ENCODE measurements around the gene DZIP1. TPM values are rescaled to one million over a fixed set of nuclear protein-coding genes. Genes with fewer than 3 reads are reported as not detected.
"Not testable (repeated sequence)": the region's sequence is repeated elsewhere in the genome, so short reads cannot be mapped to it uniquely, and the experiment has no call there.

DZIP1 gene, protein sequence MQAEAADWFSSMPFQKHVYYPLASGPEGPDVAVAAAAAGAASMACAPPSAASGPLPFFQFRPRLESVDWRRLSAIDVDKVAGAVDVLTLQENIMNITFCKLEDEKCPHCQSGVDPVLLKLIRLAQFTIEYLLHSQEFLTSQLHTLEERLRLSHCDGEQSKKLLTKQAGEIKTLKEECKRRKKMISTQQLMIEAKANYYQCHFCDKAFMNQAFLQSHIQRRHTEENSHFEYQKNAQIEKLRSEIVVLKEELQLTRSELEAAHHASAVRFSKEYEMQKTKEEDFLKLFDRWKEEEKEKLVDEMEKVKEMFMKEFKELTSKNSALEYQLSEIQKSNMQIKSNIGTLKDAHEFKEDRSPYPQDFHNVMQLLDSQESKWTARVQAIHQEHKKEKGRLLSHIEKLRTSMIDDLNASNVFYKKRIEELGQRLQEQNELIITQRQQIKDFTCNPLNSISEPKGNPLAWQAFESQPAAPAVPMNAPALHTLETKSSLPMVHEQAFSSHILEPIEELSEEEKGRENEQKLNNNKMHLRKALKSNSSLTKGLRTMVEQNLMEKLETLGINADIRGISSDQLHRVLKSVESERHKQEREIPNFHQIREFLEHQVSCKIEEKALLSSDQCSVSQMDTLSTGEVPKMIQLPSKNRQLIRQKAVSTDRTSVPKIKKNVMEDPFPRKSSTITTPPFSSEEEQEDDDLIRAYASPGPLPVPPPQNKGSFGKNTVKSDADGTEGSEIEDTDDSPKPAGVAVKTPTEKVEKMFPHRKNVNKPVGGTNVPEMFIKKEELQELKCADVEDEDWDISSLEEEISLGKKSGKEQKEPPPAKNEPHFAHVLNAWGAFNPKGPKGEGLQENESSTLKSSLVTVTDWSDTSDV
- polyA plus RNA-seq (2011; rRNA removed) = 11.4 and 15.7 TPM in 2 replicates
- polyA minus RNA-seq (2011; rRNA and poly(A)+ RNA removed) = 13.8 and 15.5 TPM in 2 replicates

DNA sequence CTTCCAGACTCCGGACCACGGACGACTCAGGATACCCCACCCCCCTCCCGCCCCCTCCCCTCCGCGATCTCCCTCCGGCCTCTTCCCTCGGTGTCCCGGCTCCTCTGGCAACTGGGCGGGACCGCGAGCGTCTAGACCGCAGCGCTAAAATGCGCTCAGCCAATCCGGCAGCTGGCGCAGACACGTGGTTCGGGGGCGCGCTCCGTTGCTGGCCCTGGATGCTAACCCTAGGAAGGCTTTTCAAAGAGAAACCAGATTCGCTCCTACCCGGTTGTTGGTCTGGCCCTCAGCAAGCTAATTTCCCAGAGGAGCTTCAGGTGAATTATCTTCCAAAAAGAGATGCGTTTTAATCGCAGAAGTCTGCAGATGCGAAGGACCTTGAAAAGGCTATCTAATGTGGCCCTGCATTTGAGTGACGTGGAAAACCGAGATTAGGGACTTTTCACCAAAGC, at the start of gene DZIP1:
TSS of gene DZIP1 (minus strand) at position 106 of the 452 bp plus-strand sequence. CDS start 2,677 bp downstream, outside the sequence.
- TF ChIP-seq, protein P1, sequence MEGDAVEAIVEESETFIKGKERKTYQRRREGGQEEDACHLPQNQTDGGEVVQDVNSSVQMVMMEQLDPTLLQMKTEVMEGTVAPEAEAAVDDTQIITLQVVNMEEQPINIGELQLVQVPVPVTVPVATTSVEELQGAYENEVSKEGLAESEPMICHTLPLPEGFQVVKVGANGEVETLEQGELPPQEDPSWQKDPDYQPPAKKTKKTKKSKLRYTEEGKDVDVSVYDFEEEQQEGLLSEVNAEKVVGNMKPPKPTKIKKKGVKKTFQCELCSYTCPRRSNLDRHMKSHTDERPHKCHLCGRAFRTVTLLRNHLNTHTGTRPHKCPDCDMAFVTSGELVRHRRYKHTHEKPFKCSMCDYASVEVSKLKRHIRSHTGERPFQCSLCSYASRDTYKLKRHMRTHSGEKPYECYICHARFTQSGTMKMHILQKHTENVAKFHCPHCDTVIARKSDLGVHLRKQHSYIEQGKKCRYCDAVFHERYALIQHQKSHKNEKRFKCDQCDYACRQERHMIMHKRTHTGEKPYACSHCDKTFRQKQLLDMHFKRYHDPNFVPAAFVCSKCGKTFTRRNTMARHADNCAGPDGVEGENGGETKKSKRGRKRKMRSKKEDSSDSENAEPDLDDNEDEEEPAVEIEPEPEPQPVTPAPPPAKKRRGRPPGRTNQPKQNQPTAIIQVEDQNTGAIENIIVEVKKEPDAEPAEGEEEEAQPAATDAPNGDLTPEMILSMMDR (IDR thresholded peaks at IDR 0.05; ENCODE audit: insufficient read depth, low read depth, low read length) = no peak
- CTCF ChIA-PET = interaction anchor here (0.6 to 2.8 kb wide), 5 partner anchors 21 to 190 kb away, joined by 3 to 11 read pairs (median 4); no protein-coding TSS in a partner anchor

DNA sequence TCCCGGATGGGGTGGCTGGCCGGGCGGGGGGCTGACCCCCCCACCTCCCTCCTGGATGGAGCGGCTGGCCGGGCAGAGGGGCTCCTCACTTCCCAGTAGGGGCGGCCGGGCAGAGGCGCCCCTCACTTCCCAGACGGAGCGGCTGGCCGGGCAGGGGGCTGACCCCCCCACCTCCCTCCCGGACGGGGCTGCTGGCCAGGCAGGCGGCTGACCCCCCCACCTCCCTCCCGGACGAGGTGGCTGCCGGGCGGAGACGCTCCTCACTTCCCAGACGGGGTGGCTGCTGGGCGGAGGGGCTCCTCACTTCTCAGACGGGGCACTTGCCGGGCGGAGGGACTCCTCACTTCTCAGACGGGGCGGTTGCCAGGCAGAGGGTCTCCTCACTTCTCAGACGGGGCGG, 46.5 kb upstream of the DZIP1 start:
- H3K27me3 ChIP-seq (ENCODE audit: control insufficient read depth, insufficient read depth, low read length); CTCF ChIA-PET; POLR2A ChIA-PET; H3K4me3 ChIP-seq (ENCODE audit: low read depth, low read length); H3K36me3 ChIP-seq (ENCODE audit: control insufficient read depth, insufficient read depth, low read length); DNase-seq (ENCODE audit: low read depth): not testable (repeated sequence)

More for the DNA sequence above, at the start of gene DZIP1:
- no peaks in the 10 kb centered on the region; the same call in 1 of the 2 replicates for H3K36me3 ChIP-seq (ENCODE audit: control insufficient read depth, insufficient read depth, low read length)
- no peaks in the 10 kb centered on the region for H3K27me3 ChIP-seq (ENCODE audit: control insufficient read depth, insufficient read depth, low read length)
- DNase-seq (ENCODE audit: low read depth) = no peak
- H3K4me3 ChIP-seq (ENCODE audit: low read depth, low read length) = peak within 1 kb of the TSS; percentile 64
- POLR2A ChIA-PET = interaction anchor here (0.7 kb wide), 1 partner anchor 13 kb away, joined by 7 read pairs; no protein-coding TSS in a partner anchor

DNA sequence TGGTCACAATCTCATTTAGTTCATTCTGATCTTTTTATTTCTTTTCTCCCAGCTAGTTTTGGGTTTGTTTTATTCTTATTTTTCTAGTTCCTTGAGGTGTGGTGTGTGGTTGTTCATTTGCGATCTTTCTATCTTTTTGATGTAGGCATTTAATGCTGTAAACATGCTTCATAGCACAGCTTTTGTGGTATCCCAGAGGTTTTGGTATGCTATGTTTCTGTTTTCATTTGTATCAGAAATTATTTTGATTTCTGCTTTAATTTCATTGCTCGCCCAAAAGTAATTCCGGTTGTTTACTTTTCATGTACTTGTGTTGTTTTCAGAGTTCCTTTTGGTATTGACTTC, 45.0 kb upstream of the DZIP1 start:
- TF ChIP-seq, protein P1 (IDR thresholded peaks at IDR 0.05; ENCODE audit: insufficient read depth, low read depth, low read length) = no peak
- Histone ChIP-seq H3K27me3 (ENCODE audit: control insufficient read depth, insufficient read depth, low read length) (no peaks in the 10 kb centered on the region), H3K4me3 (ENCODE audit: low read depth, low read length) (no peak overlapping the region), H3K36me3 (ENCODE audit: control insufficient read depth, insufficient read depth, low read length) (no peaks in the 10 kb centered on the region)
- DNase-seq (ENCODE audit: low read depth) = no peak
- CTCF ChIA-PET = no interaction called here
- POLR2A ChIA-PET = no interaction called here

DNA sequence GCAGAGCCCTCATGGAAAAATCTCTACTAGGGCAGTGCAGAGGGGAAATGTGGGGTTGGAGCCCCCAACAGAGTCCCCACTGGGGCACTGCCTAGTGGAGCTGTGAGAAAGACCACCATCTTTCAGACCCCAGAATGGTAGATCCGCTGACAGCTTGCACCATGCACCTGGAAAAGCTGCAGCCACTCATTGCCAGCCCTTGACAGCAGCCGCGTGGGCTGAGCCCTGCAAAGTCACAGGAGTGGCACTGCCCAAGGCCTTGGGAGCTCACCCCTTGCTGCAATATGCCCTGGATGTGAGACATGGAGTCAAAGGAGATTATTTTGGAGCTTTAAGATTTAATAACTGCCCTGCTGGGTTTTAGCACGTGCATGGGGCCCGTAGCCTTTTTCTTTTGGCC, 40.5 kb upstream of the DZIP1 start:
- H3K36me3 ChIP-seq (ENCODE audit: control insufficient read depth, insufficient read depth, low read length); H3K27me3 ChIP-seq (ENCODE audit: control insufficient read depth, insufficient read depth, low read length); DNase-seq (ENCODE audit: low read depth); H3K4me3 ChIP-seq (ENCODE audit: low read depth, low read length); POLR2A ChIA-PET: not testable (repeated sequence)
- CTCF ChIA-PET = interaction anchor here (0.7 to 0.9 kb wide), 3 partner anchors 8 to 149 kb away, joined by 3 to 4 read pairs (median 4); partner anchors contain the start of gene DNAJC3

DNA sequence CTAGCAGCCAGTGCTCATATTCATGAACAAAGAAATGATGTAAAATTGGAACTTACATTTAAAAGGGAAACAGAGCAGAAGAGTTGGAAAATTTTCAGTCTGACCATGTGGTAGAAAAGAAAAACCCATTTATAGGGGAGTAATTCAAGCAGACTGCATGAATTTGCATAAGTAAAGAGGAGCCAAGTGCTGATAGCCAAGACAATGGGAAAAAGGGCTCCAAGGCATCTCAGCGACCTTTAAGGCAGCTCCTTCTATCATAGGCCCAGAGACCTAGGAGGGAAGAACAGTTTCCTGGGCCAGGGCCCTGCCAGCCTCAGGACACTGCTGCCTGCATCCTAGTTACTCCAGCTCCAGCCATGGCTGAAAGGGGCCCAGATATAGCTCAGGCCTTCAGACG, 39.9 kb upstream of the DZIP1 start:
- Histone ChIP-seq H3K27me3 (ENCODE audit: control insufficient read depth, insufficient read depth, low read length) (no peaks in the 10 kb centered on the region), H3K4me3 (ENCODE audit: low read depth, low read length) (no peak overlapping the region), H3K36me3 (ENCODE audit: control insufficient read depth, insufficient read depth, low read length) (no peaks in the 10 kb centered on the region)
- ChIA-PET POLR2A (no interaction called here), CTCF (interaction anchor here (0.7 to 0.9 kb wide), 2 partner anchors 16 to 149 kb away, joined by 3 to 4 read pairs; no protein-coding TSS in a partner anchor)
- DNase-seq (ENCODE audit: low read depth) = no peak
- TF ChIP-seq, protein P1 (IDR thresholded peaks at IDR 0.05; ENCODE audit: insufficient read depth, low read depth, low read length) = no peak

DNA sequence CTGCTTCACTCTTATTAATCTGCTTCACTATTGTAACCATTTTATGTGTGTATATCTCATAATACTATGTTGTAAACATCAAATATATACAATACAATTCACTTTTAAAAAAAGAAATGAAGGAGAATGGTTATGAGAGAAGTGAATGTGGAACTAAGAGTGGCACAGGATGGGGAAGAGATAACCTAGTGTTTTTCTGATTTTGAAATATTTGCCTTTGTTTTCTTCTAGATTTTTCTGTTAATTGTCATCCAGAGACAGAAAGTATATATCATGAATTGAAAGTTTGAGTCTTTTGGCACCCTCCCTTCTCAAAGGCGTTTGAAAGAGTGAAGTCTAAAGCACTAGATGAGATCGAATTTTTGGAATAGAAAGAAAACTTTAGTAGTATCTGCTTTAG, 35.2 kb upstream of the DZIP1 start:
- ChIA-PET POLR2A (no interaction called here), CTCF (no interaction called here)
- Histone ChIP-seq H3K36me3 (ENCODE audit: control insufficient read depth, insufficient read depth, low read length) (no peaks in the 10 kb centered on the region), H3K4me3 (ENCODE audit: low read depth, low read length) (no peak overlapping the region), H3K27me3 (ENCODE audit: control insufficient read depth, insufficient read depth, low read length) (no peaks in the 10 kb centered on the region)
- TF ChIP-seq, protein P1 (IDR thresholded peaks at IDR 0.05; ENCODE audit: insufficient read depth, low read depth, low read length) = no peak
- no peak for DNase-seq (ENCODE audit: low read depth)
